IPS DF 6.9 (cell line): ENCODE measurements around the gene GSG1L.

ENCODE experiments used
- DNase-seq: peaks from one replicate; pipeline ENCODE4 v3.0.0-alpha.2; 2013; ENCODE audit warnings: low read depth, low spot score
- H3K27ac ChIP-seq: one replicate; pipeline ENCODE4 v1.5.1; 2013; ENCODE audit warnings: low read length, control low read depth
- H3K27me3 ChIP-seq: 2 replicates; pipeline ENCODE4 v1.6.1; 2013; ENCODE audit warnings: mild to moderate bottlenecking, low read length; ENCODE audit not compliant: control insufficient read depth, insufficient read depth
- H3K36me3 ChIP-seq: 2 replicates; pipeline ENCODE4 v1.6.1; 2013; ENCODE audit warnings: low read length; ENCODE audit not compliant: control insufficient read depth, insufficient read depth
- H3K4me1 ChIP-seq: 2 replicates; pipeline ENCODE4 v1.6.1; 2013; ENCODE audit warnings: low read length; ENCODE audit not compliant: control insufficient read depth, insufficient read depth
- H3K4me3 ChIP-seq: 2 replicates; pipeline ENCODE4 v1.5.1; 2013; ENCODE audit warnings: mild to moderate bottlenecking, low read length
- H3K9me3 ChIP-seq: 2 replicates; pipeline ENCODE4 v1.6.1; 2013; ENCODE audit warnings: low read length, inconsistent platforms; ENCODE audit not compliant: control insufficient read depth, insufficient read depth
- WGBS: extraction: QIAGEN DNeasy Blood & Tissue Kit; methylation state at CpG from one replicate; pipeline ENCODE4 v1.1.7; 2013; ENCODE audit warnings: mixed read lengths, missing lambda C conversion rate; ENCODE audit not compliant: insufficient read length, insufficient coverage; 5-methylcytosine and 5-hydroxymethylcytosine counted together

The GSG1L gene

DNA sequence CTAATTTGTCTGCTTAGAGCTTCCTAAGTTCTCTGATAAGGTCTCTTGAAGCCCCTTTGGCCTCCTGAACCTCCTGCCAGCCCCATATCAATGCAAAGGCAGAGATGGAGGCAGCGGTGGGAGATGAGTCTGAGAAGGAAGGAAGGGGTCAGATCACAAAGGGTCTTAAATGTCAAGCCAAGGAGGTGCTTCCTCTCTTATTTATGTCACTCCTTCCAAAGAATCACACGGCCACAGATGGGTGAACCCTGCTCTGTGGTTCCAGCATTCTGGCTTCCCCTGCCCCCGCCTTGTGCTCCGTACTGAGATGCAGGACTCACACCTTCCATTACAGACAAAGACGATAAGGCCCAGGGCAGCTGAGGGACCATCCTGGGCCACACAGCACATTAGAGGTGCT, 96.3 kb downstream of the GSG1L start:
- Histone ChIP-seq H3K27me3 (no peaks in the 10 kb centered on the region), H3K36me3 (no peaks in the 10 kb centered on the region), H3K27ac (no peak overlapping the region), H3K4me1 (no peaks in the 10 kb centered on the region), H3K9me3 (no peaks in the 10 kb centered on the region), H3K4me3 (no peak overlapping the region)
- no peak for DNase-seq
- WGBS: no CpG with 5 or more reads among the region's 5 CpGs

DNA sequence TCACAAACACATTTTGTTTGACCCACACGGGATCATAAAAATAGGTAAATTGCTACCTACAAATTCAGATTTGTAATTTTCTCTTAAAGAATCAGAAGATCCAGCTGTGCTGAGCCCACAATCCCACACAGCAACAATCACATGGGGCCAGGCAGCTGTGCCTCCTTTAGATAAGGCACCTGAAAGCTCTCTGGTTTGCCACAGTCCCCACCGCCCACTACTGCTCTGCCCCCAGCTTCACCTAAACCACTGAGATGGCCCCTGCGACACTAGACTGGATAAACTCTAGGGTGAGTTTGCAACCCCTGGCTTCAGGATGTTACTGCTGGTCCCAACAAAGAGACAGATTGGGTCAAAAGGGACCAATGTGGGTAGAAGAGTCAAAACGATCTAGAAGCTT, 96.8 kb downstream of the GSG1L start:
- Histone ChIP-seq H3K36me3 (no peaks in the 10 kb centered on the region), H3K27me3 (no peaks in the 10 kb centered on the region), H3K27ac (no peak overlapping the region), H3K4me3 (no peak overlapping the region), H3K9me3 (no peaks in the 10 kb centered on the region), H3K4me1 (no peaks in the 10 kb centered on the region)
- DNase-seq: no peak
- no CpG with 5 or more reads among the region's 4 CpGs for WGBS

DNA sequence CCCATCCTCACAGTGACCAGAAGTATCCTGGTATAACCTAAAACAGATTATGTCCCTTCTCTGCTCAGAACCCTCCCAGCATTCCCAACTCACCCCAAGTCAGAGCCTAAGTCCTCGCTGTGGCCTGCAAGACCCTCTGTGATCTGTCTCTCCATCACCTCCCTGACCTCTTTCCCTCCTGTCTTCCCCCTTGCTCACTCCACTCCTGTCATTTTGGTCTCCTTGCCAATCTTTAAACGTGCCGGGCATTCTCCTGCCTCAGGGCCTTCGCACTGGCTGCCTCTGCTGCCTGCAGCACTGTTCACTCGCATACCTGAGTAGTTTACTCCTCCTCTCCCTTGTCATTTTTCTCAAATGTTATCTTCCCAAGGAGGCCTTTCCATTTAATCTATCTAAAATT, 97.7 kb downstream of the GSG1L start:
- Histone ChIP-seq H3K36me3 (no peaks in the 10 kb centered on the region), H3K27me3 (no peaks in the 10 kb centered on the region), H3K4me3 (no peak overlapping the region), H3K4me1 (no peaks in the 10 kb centered on the region), H3K27ac (no peak overlapping the region), H3K9me3 (no peaks in the 10 kb centered on the region)
- no CpG with 5 or more reads among the region's 5 CpGs for WGBS
- DNase-seq: no peak

DNA sequence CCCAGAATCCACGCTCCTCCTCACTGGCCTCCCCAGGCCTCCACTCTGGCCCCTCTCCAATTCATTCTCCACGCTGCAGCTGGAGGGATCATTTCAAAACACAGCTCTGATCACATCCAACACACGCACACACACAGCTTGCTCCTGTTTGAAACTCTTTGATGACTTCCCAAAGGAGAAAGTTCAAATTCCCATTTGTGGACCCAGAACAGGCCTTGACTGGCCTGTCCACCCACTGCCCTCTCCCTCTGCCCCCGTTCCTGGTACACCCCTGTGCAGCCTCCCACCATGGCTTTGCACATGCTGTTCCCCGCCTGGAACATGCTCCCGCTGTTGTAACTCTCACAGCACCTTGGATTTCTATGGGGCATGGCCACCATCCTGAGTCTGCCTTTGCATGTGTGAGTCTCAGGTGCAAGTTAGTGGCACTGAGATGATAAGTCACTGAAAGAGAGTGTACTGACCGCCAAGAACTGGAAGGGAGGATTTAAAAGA, 100.0 kb downstream of the GSG1L start:
- WGBS: no CpG with 5 or more reads among the region's 7 CpGs
- no peak for DNase-seq
- H3K27me3 ChIP-seq: no peaks in the 10 kb centered on the region
- H3K4me1 ChIP-seq: no peaks in the 10 kb centered on the region
- no peak overlapping the region for H3K27ac ChIP-seq
- H3K36me3 ChIP-seq: no peaks in the 10 kb centered on the region
- no peaks in the 10 kb centered on the region for H3K9me3 ChIP-seq
- no peak overlapping the region for H3K4me3 ChIP-seq

DNA sequence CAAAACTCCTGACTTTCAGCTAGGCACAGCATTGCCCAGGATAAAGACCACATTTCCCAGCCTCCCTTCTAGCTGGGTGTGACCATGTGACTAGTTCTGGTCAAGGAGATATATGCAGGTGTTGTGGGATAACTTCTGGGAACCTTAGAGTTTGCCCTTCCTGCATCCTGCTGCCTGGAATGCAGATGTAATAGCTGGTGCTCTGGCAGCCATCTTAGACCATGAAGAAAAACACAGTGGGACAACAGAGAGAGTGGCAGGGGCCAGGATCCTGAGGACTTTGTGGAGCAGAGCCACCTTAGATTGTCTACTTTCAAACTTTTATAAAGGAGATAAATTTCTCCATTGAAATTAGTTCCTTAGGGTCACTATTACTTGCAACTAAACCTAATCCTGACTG, 101.3 kb downstream of the GSG1L start:
- no peaks in the 10 kb centered on the region for H3K27me3 ChIP-seq

DNA sequence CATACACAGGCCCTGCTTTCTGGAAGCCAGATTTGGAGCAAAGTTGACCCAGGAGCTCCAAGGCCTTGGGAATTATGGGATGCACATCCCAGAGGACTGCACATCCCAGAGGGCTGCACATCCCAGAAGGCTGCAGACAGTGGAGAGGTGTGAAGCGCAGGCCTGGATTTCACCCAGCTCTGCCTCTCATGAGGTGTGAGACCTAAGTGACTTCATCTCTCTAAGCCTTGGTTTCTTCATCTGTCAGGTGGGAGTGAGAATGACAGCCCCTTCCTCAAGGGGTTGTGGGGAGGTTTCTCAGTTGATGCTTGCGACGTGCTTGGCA, 102.3 kb downstream of the GSG1L start:
- WGBS: no CpG with 5 or more reads among the region's 3 CpGs
- Histone ChIP-seq H3K9me3 (no peaks in the 10 kb centered on the region), H3K27ac (no peak overlapping the region)

More for the DNA sequence above, 101.3 kb downstream of the GSG1L start:
- Histone ChIP-seq H3K36me3 (no peaks in the 10 kb centered on the region), H3K9me3 (no peaks in the 10 kb centered on the region), H3K4me1 (no peaks in the 10 kb centered on the region), H3K27ac (no peak overlapping the region), H3K4me3 (no peak overlapping the region)
- no peak for DNase-seq

DNA sequence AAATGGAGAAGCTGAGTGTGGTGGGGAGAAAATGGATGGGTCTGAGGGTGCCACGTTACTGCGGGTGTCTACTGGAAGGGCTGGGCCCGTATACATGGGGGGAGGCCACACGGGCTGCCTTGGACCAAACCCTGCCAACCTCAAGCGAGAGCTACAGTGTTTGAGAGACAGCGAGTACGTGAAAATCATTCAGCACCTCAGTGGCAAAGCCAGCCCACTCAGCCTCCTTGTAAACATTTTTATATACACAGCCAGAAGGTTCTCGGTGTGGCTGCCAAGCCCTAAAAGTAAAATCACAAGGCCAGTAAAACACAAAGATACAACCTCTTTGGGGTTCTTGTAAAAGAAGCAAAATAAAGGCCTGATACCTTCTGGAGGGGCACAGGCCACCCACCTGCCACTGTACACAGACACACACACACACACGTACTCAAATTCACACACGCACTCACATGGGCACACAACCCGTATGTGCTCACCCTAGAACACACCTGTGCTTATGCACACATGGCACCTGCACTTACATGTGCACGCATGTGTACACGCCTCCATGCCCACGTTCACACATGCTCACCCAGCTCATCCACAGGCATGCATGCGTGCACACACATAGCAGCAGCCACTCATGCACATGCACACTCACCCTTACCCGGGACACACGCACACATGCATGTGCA, 102.8 kb downstream of the GSG1L start:
- H3K36me3 ChIP-seq: no peaks in the 10 kb centered on the region
- no peak for DNase-seq
- H3K9me3 ChIP-seq: no peaks in the 10 kb centered on the region
- no peaks in the 10 kb centered on the region for H3K4me1 ChIP-seq
- H3K27ac ChIP-seq: no peak overlapping the region
- H3K27me3 ChIP-seq: no peaks in the 10 kb centered on the region
- H3K4me3 ChIP-seq: no peak overlapping the region
- no CpG with 5 or more reads among the region's 17 CpGs for WGBS

More for the DNA sequence above, 102.3 kb downstream of the GSG1L start:
- no peaks in the 10 kb centered on the region for H3K36me3 ChIP-seq
- DNase-seq: no peak
- H3K4me1 ChIP-seq: no peaks in the 10 kb centered on the region
- H3K4me3 ChIP-seq: no peak overlapping the region
- no peaks in the 10 kb centered on the region for H3K27me3 ChIP-seq

DNA sequence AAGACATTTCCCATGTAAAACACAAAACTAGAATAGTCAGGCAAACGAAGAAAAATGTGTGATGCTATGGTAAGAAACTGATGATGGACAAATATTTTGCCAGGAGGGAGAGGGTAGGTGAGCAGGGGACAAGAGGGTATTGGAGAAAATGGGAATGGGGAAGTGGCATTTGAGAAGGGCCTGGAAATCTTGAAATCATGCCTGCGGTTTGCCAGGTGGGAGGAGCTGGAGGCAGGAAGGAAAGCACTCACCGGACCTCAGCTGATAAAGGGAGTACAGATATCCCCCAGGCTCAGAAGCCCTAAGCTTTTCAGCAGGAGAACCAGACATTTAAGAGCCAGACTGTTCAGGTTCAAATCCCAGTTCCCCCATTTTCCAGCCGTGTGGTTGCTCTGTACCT, 103.6 kb downstream of the GSG1L start:
- no peak for DNase-seq
- Histone ChIP-seq H3K27ac (no peak overlapping the region), H3K27me3 (no peaks in the 10 kb centered on the region), H3K9me3 (no peaks in the 10 kb centered on the region), H3K4me3 (no peak overlapping the region), H3K4me1 (no peaks in the 10 kb centered on the region), H3K36me3 (no peaks in the 10 kb centered on the region)
- no CpG with 5 or more reads among the region's 4 CpGs for WGBS

DNA sequence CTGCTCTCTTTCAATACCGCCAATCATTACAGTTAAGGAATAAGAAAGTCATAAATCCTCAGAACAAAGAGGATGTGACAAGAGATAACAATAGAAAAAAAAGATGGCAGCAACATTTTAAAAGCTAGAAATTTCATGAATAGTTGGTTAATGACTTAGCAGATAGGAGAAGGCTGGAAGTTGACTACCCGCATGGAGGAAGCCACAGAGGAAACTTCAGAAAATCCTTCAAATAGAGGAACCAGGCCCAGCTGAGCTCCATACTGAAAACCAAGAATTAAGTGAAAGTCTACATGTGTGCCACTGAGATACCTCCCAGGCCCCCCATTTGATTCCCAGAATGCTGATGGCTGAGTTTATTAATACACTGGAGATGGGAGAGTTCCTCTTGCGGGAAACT, 109.3 kb downstream of the GSG1L start:
- no CpG with 5 or more reads among the region's 3 CpGs for WGBS

DNA sequence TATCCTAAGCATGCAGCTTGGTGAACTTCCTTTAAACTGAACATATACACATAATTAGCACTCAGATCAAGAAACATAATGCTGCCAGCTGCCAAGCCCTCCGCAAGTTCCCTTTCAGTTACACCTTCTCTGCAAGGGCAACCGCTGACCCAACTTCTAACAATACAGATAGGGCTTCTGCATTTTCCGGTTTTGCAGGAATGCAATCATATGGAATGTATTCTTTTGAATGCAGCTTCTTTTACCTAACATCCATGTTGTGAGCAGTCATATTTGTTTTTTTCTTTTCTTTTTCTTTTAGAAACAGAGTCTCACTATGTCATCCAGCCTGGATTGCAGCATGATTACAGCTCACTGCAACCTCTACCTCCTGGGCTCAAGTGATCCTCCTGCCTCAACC, 110.7 kb downstream of the GSG1L start:
- H3K36me3 ChIP-seq: no peaks in the 10 kb centered on the region
- WGBS: no CpG with 5 or more reads among the region's 3 CpGs
- DNase-seq: no peak
- H3K4me3 ChIP-seq: no peak overlapping the region
- H3K27ac ChIP-seq: no peak overlapping the region
- H3K9me3 ChIP-seq: no peaks in the 10 kb centered on the region
- no peaks in the 10 kb centered on the region for H3K27me3 ChIP-seq
- H3K4me1 ChIP-seq: no peaks in the 10 kb centered on the region

More for the DNA sequence above, 109.3 kb downstream of the GSG1L start:
- Histone ChIP-seq H3K4me3 (no peak overlapping the region), H3K9me3 (no peaks in the 10 kb centered on the region), H3K36me3 (no peaks in the 10 kb centered on the region), H3K27ac (no peak overlapping the region), H3K4me1 (no peaks in the 10 kb centered on the region), H3K27me3 (no peaks in the 10 kb centered on the region)
- no peak for DNase-seq

DNA sequence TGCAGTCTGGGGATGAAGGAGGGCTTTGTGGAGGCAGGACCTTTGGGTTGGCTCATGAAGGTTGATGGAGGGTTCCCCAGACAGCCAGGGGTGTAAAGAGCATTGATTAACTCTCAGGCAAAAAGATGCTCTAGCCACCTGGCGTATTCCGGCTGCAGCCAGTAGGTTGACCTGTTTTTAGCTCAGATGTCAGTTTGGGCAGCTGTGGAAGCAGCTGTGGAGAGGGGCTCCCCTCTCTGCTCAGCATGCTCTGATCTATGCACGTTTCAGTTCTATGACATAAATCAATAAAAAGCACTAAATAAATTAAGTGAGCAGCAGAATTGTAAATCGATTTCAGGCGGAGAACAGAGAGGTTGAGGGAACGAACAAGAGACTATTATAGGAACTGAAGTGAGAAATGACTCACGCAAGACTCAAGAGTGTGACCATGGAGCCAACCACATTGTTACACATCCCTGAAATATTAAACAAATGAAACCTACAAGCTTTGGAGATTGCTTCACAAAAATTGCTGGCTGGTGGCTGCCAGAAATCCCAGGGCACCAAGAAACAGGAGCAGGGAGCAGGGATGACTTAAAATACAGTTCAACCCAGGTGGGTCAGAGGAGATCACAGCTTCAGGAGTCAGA, 111.9 kb downstream of the GSG1L start:
- Histone ChIP-seq H3K27me3 (no peaks in the 10 kb centered on the region), H3K9me3 (no peaks in the 10 kb centered on the region), H3K4me3 (no peak overlapping the region), H3K4me1 (no peaks in the 10 kb centered on the region), H3K36me3 (no peaks in the 10 kb centered on the region), H3K27ac (no peak overlapping the region)
- DNase-seq: no peak
- no CpG with 5 or more reads among the region's 7 CpGs for WGBS
